Activated T-cell treated with anti-CD3 and anti-CD28 coated beads, Interleukin-2, amount 50 U/mL, for 24 hours (primary cell): Measurements from ENCODE around the gene NSUN5.
"Not testable (repeated sequence)": the region's sequence is repeated elsewhere in the genome, so short reads cannot be mapped to it uniquely, and the experiment has no call there.

Experiments used
- DNase-seq: peaks from one replicate; pipeline ENCODE4 v3.0.0-alpha.2; 2020
- H3K27ac Mint-ChIP-seq: 2 replicates; pipeline ENCODE4 v1.8.0; 2020; ENCODE audit warnings: mild to moderate bottlenecking, mixed read lengths
- H3K27me3 Mint-ChIP-seq: 2 replicates; pipeline ENCODE4 v1.8.0; 2020; ENCODE audit warnings: mixed read lengths
- H3K36me3 Mint-ChIP-seq: 2 replicates; pipeline ENCODE4 v1.8.0; 2020; ENCODE audit warnings: low read depth, mixed read lengths
- H3K4me1 Mint-ChIP-seq: 2 replicates; pipeline ENCODE4 v1.8.0; 2020; ENCODE audit warnings: low read depth, mixed read lengths
- H3K4me3 Mint-ChIP-seq: 2 replicates; pipeline ENCODE4 v1.8.0; 2020; ENCODE audit warnings: mild to moderate bottlenecking, moderate library complexity, mixed read lengths
- H3K9me3 Mint-ChIP-seq: 2 replicates; pipeline ENCODE4 v1.8.0; 2020; ENCODE audit warnings: mixed read lengths

NSUN5 gene

GRCh38 chr7:73316521-73316920 lies 7.9 kb upstream of the NSUN5 start:
- H3K27ac Mint-ChIP-seq, result no peak overlapping the region
- no peaks in the 10 kb centered on the region for H3K4me1 Mint-ChIP-seq
- no peaks in the 10 kb centered on the region for H3K27me3 Mint-ChIP-seq
- H3K4me3 Mint-ChIP-seq, result no peak overlapping the region
- no peaks in the 10 kb centered on the region for H3K9me3 Mint-ChIP-seq
- H3K36me3 Mint-ChIP-seq, result no peaks in the 10 kb centered on the region
- DNase-seq, result no peak

DNA sequence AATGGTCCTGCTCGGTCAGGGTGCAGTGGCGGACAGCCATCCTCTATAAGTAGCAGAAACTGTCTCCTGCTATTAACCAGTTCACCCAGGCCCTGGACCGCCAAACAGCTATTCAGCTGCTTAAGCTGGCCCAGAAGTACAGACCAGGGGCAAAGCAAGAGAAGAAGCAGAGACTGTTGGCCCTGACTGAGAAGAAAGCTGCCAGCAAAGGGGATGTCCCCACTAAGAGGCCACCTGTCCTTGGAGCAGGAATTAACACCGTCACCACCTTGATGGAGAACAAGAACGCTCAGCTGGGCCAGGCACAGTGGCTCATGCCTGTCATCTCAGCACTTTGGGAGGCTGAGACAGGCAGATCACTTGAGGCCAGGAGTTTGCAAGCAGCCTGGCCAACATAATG lies 5.6 kb upstream of the NSUN5 start:
- peaks cover under 1% of the 10 kb centered on the region for H3K9me3 Mint-ChIP-seq
- no peak for DNase-seq
- H3K27me3 Mint-ChIP-seq, result no peaks in the 10 kb centered on the region
- no peak overlapping the region for H3K4me3 Mint-ChIP-seq
- no peaks in the 10 kb centered on the region for H3K36me3 Mint-ChIP-seq
- peaks cover 3% of the 10 kb centered on the region for H3K4me1 Mint-ChIP-seq
- no peak overlapping the region for H3K27ac Mint-ChIP-seq

GRCh38 chr7:73313521-73313906 lies 4.9 kb upstream of the NSUN5 start:
- Mint-ChIP-seq H3K36me3 (peaks cover 3% of the 10 kb centered on the region), H3K4me3 (no peak overlapping the region), H3K27me3 (no peaks in the 10 kb centered on the region), H3K4me1 (peaks cover 9% of the 10 kb centered on the region), H3K9me3 (peaks cover 2% of the 10 kb centered on the region), H3K27ac (no peak overlapping the region)
- no peak for DNase-seq

GRCh38 chr7:73312831-73313520 lies 4.3 kb upstream of the NSUN5 start:
- DNase-seq, result no peak
- Mint-ChIP-seq H3K27ac (no peak overlapping the region), H3K27me3 (no peaks in the 10 kb centered on the region), H3K4me3 (no peak overlapping the region), H3K4me1 (peaks cover 12% of the 10 kb centered on the region), H3K9me3 (peaks cover 2% of the 10 kb centered on the region), H3K36me3 (peaks cover 8% of the 10 kb centered on the region)

DNA sequence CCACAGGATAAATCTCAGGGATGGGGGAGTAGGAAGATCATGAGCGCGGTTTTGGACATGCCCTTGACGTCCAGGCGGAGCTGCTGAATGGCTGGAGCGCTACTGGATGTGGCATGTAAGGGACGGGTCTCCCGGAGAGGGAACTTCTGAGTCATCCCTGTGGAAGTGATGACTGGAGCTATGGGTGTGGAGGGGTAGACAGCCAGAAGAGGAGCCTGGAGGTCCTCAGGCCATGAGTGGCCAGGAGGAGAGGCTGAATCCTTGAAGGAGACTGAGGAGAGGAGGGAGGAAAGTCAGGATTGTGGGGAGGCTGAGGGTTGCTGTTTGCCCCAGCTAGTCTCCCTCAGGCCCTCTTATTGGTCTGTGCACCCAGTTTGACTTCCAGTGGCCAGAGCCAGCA lies 2.8 kb upstream of the NSUN5 start:
- H3K4me3 Mint-ChIP-seq, H3K27ac Mint-ChIP-seq, H3K27me3 Mint-ChIP-seq, DNase-seq, H3K9me3 Mint-ChIP-seq: not testable (repeated sequence)
- Mint-ChIP-seq H3K4me1 (peaks cover 26% of the 10 kb centered on the region), H3K36me3 (peaks cover 23% of the 10 kb centered on the region)

GRCh38 chr7:73308074-73308664 lies 457 bp downstream of the NSUN5 start:
- Mint-ChIP-seq H3K36me3 (peaks cover 51% of the 10 kb centered on the region), H3K9me3 (peaks cover 2% of the 10 kb centered on the region), H3K4me3 (peak overlapping the region; percentile 98), H3K27me3 (no peaks in the 10 kb centered on the region), H3K4me1 (peaks cover 33% of the 10 kb centered on the region), H3K27ac (peak overlapping the region; percentile 98)
- DNase-seq, result no peak

DNA sequence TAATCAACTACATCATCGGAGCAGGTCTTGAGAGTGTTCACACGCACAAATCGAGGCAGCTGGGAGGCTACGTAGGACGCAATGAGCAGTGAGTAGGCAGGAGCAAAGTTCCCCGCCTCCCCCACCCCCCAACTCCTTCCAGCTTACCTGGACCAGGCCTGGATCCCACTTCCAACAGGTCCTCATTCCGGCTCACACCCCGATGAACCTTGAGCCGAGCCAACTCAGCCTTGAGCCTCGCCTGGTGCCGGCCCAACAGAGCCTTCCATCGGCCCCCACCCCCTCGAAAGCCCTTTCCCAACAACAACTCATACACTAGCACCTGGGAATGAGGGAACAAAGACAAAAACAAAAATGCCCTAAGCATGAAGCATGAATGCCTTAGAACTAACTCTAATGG lies 1.2 kb downstream of the NSUN5 start:
- Mint-ChIP-seq H3K27ac (peak overlapping the region; percentile 98), H3K27me3 (no peaks in the 10 kb centered on the region), H3K36me3 (peaks cover 56% of the 10 kb centered on the region)

GRCh38 chr7:73304612-73305387 lies 3.8 kb downstream of the NSUN5 start:
- H3K4me3 Mint-ChIP-seq, H3K27me3 Mint-ChIP-seq, H3K9me3 Mint-ChIP-seq, H3K27ac Mint-ChIP-seq, DNase-seq: not testable (repeated sequence)
- Mint-ChIP-seq H3K4me1 (peaks cover 33% of the 10 kb centered on the region), H3K36me3 (peaks cover 59% of the 10 kb centered on the region)

More for the DNA sequence above, 1.2 kb downstream of the NSUN5 start:
- H3K4me1 Mint-ChIP-seq, result peaks cover 33% of the 10 kb centered on the region
- peak overlapping the region; percentile 98 for H3K4me3 Mint-ChIP-seq
- H3K9me3 Mint-ChIP-seq, result peaks cover 2% of the 10 kb centered on the region
- no peak for DNase-seq

DNA sequence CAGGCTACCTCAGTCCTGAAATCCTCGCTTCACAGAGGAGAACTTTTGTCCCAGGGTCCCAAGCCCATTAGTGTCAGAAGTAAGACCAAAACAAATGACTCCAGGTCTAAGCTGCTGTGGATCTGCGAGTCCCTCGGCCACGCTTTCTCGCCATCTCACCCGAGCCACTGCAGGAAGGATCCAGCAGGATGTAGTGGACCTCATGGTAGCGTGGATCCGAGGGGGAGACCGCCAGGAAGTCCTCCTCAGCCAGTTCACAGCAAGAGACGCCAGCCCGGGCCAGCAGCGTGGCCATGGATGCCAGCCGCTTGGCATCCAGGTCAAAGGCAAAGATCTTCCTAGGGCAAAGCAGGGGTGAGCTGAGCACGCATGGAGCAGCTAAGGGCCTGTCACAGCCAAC lies 4.6 kb downstream of the NSUN5 start:
- DNase-seq, result no peak
- Mint-ChIP-seq H3K9me3 (no peaks in the 10 kb centered on the region), H3K27ac (peak overlapping the region; percentile 26), H3K27me3 (no peaks in the 10 kb centered on the region), H3K4me3 (no peak overlapping the region), H3K36me3 (peaks cover 59% of the 10 kb centered on the region), H3K4me1 (peaks cover 28% of the 10 kb centered on the region)

GRCh38 chr7:73303546-73303945 lies 5.1 kb downstream of the NSUN5 start:
- H3K4me3 Mint-ChIP-seq, result no peak overlapping the region
- DNase-seq, result no peak
- H3K27me3 Mint-ChIP-seq, result no peaks in the 10 kb centered on the region
- peaks cover 24% of the 10 kb centered on the region for H3K4me1 Mint-ChIP-seq
- H3K9me3 Mint-ChIP-seq, result no peaks in the 10 kb centered on the region
- H3K36me3 Mint-ChIP-seq, result peaks cover 56% of the 10 kb centered on the region
- no peak overlapping the region for H3K27ac Mint-ChIP-seq

- peaks cover 50% of the 10 kb centered on the region for H3K36me3 Mint-ChIP-seq
- peaks cover 19% of the 10 kb centered on the region for H3K4me1 Mint-ChIP-seq
- not testable (repeated sequence) for H3K27ac Mint-ChIP-seq, H3K27me3 Mint-ChIP-seq, H3K4me3 Mint-ChIP-seq, DNase-seq, H3K9me3 Mint-ChIP-seq
Observed at GRCh38 chr7:73302846-73303245, 5.8 kb downstream of the NSUN5 start.

DNA sequence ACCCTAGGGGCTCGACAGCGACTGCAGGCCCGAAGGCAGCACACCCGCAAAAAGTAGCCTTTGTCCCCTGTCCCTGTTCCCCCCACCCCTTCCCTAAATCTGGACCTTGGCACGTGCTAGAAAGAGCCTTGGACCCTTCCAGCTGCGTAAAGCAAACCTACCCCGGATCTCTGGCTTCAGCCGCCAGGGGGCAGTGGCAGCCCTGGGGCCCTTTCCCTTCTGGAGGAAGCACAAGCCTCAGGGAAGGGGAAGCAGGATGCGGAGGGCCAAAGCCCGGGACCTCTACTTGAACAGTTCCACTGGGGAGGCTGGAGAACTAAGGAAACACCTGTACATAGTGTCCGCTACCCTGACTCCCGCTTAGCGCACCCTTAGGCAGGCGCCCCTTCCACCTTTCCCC lies 7.5 kb downstream of the NSUN5 start:
- H3K27me3 Mint-ChIP-seq, DNase-seq, H3K27ac Mint-ChIP-seq, H3K4me3 Mint-ChIP-seq, H3K9me3 Mint-ChIP-seq, H3K4me1 Mint-ChIP-seq: not testable (repeated sequence)
- peaks cover 33% of the 10 kb centered on the region for H3K36me3 Mint-ChIP-seq

DNA sequence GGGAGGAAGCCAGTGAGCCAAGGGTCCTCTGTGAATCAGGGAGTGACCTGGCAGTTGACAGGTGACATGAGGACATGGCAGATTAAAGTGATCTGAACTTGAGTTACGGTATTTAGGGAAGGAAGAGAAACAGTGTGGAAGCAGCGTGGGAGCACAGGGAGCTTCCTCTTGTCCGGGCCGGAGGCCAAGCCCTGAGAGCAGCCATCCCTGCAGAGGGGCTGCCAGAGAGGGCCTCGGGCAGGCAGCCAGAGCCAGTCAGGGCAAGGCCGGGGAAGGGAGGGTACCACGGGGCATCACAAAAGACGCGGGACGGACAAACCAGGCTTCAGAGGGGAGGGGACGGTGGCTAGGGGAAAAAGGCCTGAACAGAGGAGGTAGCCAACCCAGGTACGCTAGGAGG lies 8.8 kb downstream of the NSUN5 start:
- H3K27me3 Mint-ChIP-seq, H3K9me3 Mint-ChIP-seq, H3K4me1 Mint-ChIP-seq, H3K4me3 Mint-ChIP-seq, H3K27ac Mint-ChIP-seq, DNase-seq: not testable (repeated sequence)
- H3K36me3 Mint-ChIP-seq, result peaks cover 22% of the 10 kb centered on the region

- H3K27me3 Mint-ChIP-seq, H3K9me3 Mint-ChIP-seq, DNase-seq, H3K27ac Mint-ChIP-seq, H3K4me1 Mint-ChIP-seq, H3K36me3 Mint-ChIP-seq, H3K4me3 Mint-ChIP-seq: not testable (repeated sequence)
Observed at GRCh38 chr7:73297706-73298105, 10.9 kb downstream of the NSUN5 start.

- not testable (repeated sequence) for H3K4me1 Mint-ChIP-seq, H3K4me3 Mint-ChIP-seq, H3K9me3 Mint-ChIP-seq, DNase-seq, H3K27me3 Mint-ChIP-seq, H3K27ac Mint-ChIP-seq, H3K36me3 Mint-ChIP-seq
Observed at GRCh38 chr7:73297235-73297634, 11.4 kb downstream of the NSUN5 start.
